ENCODE data around the gene KDM4C. TPM values are rescaled to one million over a fixed set of nuclear protein-coding genes. Genes with fewer than 3 reads are reported as not detected.

The KDM4C gene
- polyA plus RNA-seq, 1 donor (not counting 4 experiments of a cell fraction or from before 2014, with no cell fraction given) = 17.2 TPM

- Histone ChIP-seq H3K27ac (ENCODE audit: control insufficient read depth, insufficient read depth, low read length) (peak overlapping the region; percentile 88), H3K27me3 (ENCODE audit: control insufficient read depth, extremely low read depth, insufficient read depth, low read length) (no peaks in the 10 kb centered on the region), H3K79me2 (ENCODE audit: control insufficient read depth, insufficient read depth, low read length) (peaks cover 44% of the 10 kb centered on the region), H4K20me1 (ENCODE audit: control insufficient read depth, extremely low read depth, insufficient read depth, low read length) (no peaks in the 10 kb centered on the region), H3K9me3 (ENCODE audit: control insufficient read depth, low read depth, low read length) (no peaks in the 10 kb centered on the region), H3K4me1 (ENCODE audit: control insufficient read depth, extremely low read depth, insufficient read depth, low read length) (peaks cover 6% of the 10 kb centered on the region), H2AFZ (ENCODE audit: control insufficient read depth, low read length) (peak overlapping the region; percentile 82), H3K4me2 (ENCODE audit: control insufficient read depth, extremely low read depth, insufficient read depth, low read depth, low read length) (peak overlapping the region; percentile 67), H3K9me1 (ENCODE audit: control insufficient read depth, extremely low read depth, insufficient read depth, low read length) (no peaks in the 10 kb centered on the region), H3K36me3 (ENCODE audit: control insufficient read depth in 2 of 2, extremely low read depth in 1 of 2, insufficient read depth in 2 of 2, low read length in 2 of 2) (no peaks in the 10 kb centered on the region), H3K4me3 (ENCODE audit: control insufficient read depth in 2 of 3, extremely low read depth in 1 of 3, insufficient read depth in 2 of 3, low read depth in 1 of 3, low read length in 3 of 3) (peak overlapping the region; percentile 86 to 94 (median 92)), H3K9ac (ENCODE audit: control insufficient read depth, extremely low read depth, insufficient read depth, low read length) (peak overlapping the region; percentile 98)
- DNase-seq (ENCODE audit: low read depth, low spot score) (peak; percentile 19), FAIRE-seq (no peak)
- TF ChIP-seq EZH2 (IDR thresholded peaks at IDR 0.05; ENCODE audit: low read length) (no peak), CTCF (optimal IDR thresholded peaks at IDR 0.05 in 1 of 3, IDR thresholded peaks at IDR 0.05 in 1 of 3, conservative IDR thresholded peaks at IDR 0.05 in 1 of 3; ENCODE audit: extremely low read depth in 1 of 3, insufficient read depth in 2 of 3, low read length in 3 of 3) (no peak)
- dilution Hi-C loops (cut with MboI; ENCODE audit: extremely low pct_ligation_motif_present, low sequenced_read_pairs) = no loop called here
Measured at GRCh38 chr9:6758498-6759184, 868 bp downstream of the KDM4C start.

GRCh38 chr9:6759185-6759977 lies 1.6 kb downstream of the KDM4C start:
- peak overlapping the region; percentile 67 for H3K4me2 ChIP-seq (ENCODE audit: control insufficient read depth, extremely low read depth, insufficient read depth, low read depth, low read length)
- H3K27me3 ChIP-seq (ENCODE audit: control insufficient read depth, extremely low read depth, insufficient read depth, low read length) = no peaks in the 10 kb centered on the region
- no peaks in the 10 kb centered on the region for H4K20me1 ChIP-seq (ENCODE audit: control insufficient read depth, extremely low read depth, insufficient read depth, low read length)
- H3K79me2 ChIP-seq (ENCODE audit: control insufficient read depth, insufficient read depth, low read length) = peaks cover 51% of the 10 kb centered on the region
- dilution Hi-C loops (cut with MboI; ENCODE audit: extremely low pct_ligation_motif_present, low sequenced_read_pairs) = no loop called here
- no peaks in the 10 kb centered on the region for H3K9me3 ChIP-seq (ENCODE audit: control insufficient read depth, low read depth, low read length)
- H3K9ac ChIP-seq (ENCODE audit: control insufficient read depth, extremely low read depth, insufficient read depth, low read length) = peak overlapping the region; percentile 98
- no peak for TF ChIP-seq EZH2 (IDR thresholded peaks at IDR 0.05; ENCODE audit: low read length)
- no peak for TF ChIP-seq CTCF (optimal IDR thresholded peaks at IDR 0.05 in 1 of 3, IDR thresholded peaks at IDR 0.05 in 1 of 3, conservative IDR thresholded peaks at IDR 0.05 in 1 of 3; ENCODE audit: extremely low read depth in 1 of 3, insufficient read depth in 2 of 3, low read length in 3 of 3)
- no peaks in the 10 kb centered on the region for H3K9me1 ChIP-seq (ENCODE audit: control insufficient read depth, extremely low read depth, insufficient read depth, low read length)
- no peak for DNase-seq (ENCODE audit: low read depth, low spot score)
- no peaks in the 10 kb centered on the region for H3K36me3 ChIP-seq (ENCODE audit: control insufficient read depth in 2 of 2, extremely low read depth in 1 of 2, insufficient read depth in 2 of 2, low read length in 2 of 2)
- H3K4me3 ChIP-seq (ENCODE audit: control insufficient read depth in 2 of 3, extremely low read depth in 1 of 3, insufficient read depth in 2 of 3, low read depth in 1 of 3, low read length in 3 of 3) = peak overlapping the region; percentile 86 to 94 (median 92)
- FAIRE-seq = no peak
- H3K27ac ChIP-seq (ENCODE audit: control insufficient read depth, insufficient read depth, low read length) = peak overlapping the region; percentile 88
- peaks cover 8% of the 10 kb centered on the region for H3K4me1 ChIP-seq (ENCODE audit: control insufficient read depth, extremely low read depth, insufficient read depth, low read length)
- peak overlapping the region; percentile 45 for H2AFZ ChIP-seq (ENCODE audit: control insufficient read depth, low read length)
